Thymus (tissue), 11 donors: ENCODE results near the gene TAP2. TPM values are rescaled to one million over a fixed set of nuclear protein-coding genes. Genes with fewer than 3 reads are reported as not detected.
"Not testable (repeated sequence)": the region's sequence is repeated elsewhere in the genome, so short reads cannot be mapped to it uniquely, and the experiment has no call there.

ENCODE experiments used
- DNase-seq, 9 donors: peaks; one replicate each; pipeline ENCODE4 v3.0.0-alpha.2; 2013; ENCODE audit warnings: low spot score in 9 of 9, low read depth in 6 of 9, missing footprints in 1 of 9
- H3K27ac ChIP-seq, 2 donors: one replicate each; pipeline ENCODE4 v1.5.1; 2013; ENCODE audit warnings: control low read depth in 1 of 2, low read depth in 1 of 2, low read length in 1 of 2, mild to moderate bottlenecking in 1 of 2, moderate library complexity in 1 of 2
- H3K27me3 ChIP-seq, 2 donors: one replicate each; pipeline ENCODE4 v1.5.1; 2013; ENCODE audit warnings: low read length in 1 of 2; ENCODE audit not compliant: control insufficient read depth in 2 of 2, insufficient read depth in 1 of 2
- H3K36me3 ChIP-seq, 2 donors: one replicate each; pipeline ENCODE4 v1.5.1; 2013; ENCODE audit warnings: low read length in 1 of 2, mild to moderate bottlenecking in 1 of 2, moderate library complexity in 1 of 2; ENCODE audit not compliant: control insufficient read depth in 2 of 2, insufficient read depth in 2 of 2
- H3K4me1 ChIP-seq, 2 donors: one replicate each; pipeline ENCODE4 v1.5.1; 2013; ENCODE audit warnings: low read length in 2 of 2; ENCODE audit not compliant: control insufficient read depth in 2 of 2, insufficient read depth in 2 of 2
- H3K4me3 ChIP-seq, 2 donors: one replicate each; pipeline ENCODE4 v1.5.1; 2013; ENCODE audit warnings: low read length in 2 of 2, control low read depth in 1 of 2, mild to moderate bottlenecking in 1 of 2
- H3K9me3 ChIP-seq, 2 donors: one replicate each; pipeline ENCODE4 v1.5.1; 2013; ENCODE audit warnings: low read length in 1 of 2, mild to moderate bottlenecking in 1 of 2; ENCODE audit not compliant: control insufficient read depth in 2 of 2, insufficient read depth in 1 of 2
- WGBS: extraction: QIAGEN DNeasy Blood & Tissue Kit; methylation state at CpG from one replicate; pipeline ENCODE4 v1.1.7; 2013; 5-methylcytosine and 5-hydroxymethylcytosine counted together
- polyA plus RNA-seq: library from polyadenylated mRNA; stranded (reverse); fragments of 200-250 nt; gene quantifications from one replicate; pipeline ENCODE4 v1.2.3, GENCODE V29; 2013
- total RNA-seq: library from RNA; stranded (reverse); fragments of 120-200 nt; gene quantifications from one replicate; pipeline ENCODE4 v1.2.4, GENCODE V29; 2013
- donor health status: healthy.

The TAP2 gene
- total and polyA plus RNA-seq, 2 donors, result 29.7 to 39.8 TPM

GRCh38 chr6:32879691-32880090 is 41.2 kb upstream of the TAP2 start:
- H3K36me3 ChIP-seq, result no peaks in the 10 kb centered on the region
- no peaks in the 10 kb centered on the region for H3K9me3 ChIP-seq
- H3K4me3 ChIP-seq, result no peak overlapping the region
- no peak overlapping the region for H3K27ac ChIP-seq
- DNase-seq, result no peak
- H3K27me3 ChIP-seq, result peaks cover 0 to 43% of the 10 kb centered on the region in 2 donors
- H3K4me1 ChIP-seq, result no peaks in the 10 kb centered on the region
- 75% methylated on average over 35 of the region's 35 CpGs for WGBS

DNA sequence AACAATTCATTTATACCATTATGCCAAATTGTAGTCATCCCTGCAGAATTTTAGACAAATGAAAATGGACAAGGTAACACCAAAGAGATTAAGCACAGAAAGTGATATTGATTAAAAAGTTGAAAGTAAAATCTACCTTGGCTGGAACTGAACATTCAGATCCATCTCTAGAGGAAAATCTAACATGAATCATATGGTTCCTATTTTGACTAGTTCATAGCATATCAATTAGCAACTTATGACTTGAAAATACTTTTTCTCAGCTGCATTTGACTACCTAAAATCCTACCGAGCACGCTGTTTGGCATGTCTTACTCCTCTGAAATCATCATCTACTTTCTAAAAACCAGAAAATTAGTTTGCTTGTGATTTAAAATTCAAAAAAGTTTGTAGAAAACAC is 38.1 kb upstream of the TAP2 start:
- H3K27ac ChIP-seq, result no peak overlapping the region
- H3K27me3 ChIP-seq, result peaks cover 0 to 35% of the 10 kb centered on the region in 2 donors
- WGBS, result 99% methylated on average over 2 of the region's 2 CpGs
- H3K4me3 ChIP-seq, result no peak overlapping the region
- DNase-seq, result no peak
- no peaks in the 10 kb centered on the region for H3K36me3 ChIP-seq
- no peaks in the 10 kb centered on the region for H3K9me3 ChIP-seq
- H3K4me1 ChIP-seq, result no peaks in the 10 kb centered on the region

DNA sequence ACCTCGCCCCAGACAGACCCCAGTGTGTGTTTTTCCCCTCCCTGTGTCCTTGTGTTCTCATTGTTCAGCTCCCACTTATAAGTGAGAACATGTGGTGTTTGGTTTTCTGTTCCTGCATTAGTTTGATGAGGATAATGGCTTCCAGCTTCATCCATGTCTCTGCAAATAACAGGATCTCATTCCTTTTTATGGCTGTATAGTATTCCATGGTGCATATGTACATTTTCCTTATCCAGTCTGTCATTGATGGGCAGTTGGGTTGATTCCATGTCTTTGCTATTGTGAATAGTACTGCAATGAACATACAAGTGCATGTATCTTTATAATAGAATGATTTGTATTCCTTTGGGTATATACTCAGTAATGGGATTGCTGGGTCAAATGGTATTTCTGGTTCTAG is 35.4 kb upstream of the TAP2 start:
- H3K27ac ChIP-seq, DNase-seq, H3K36me3 ChIP-seq, H3K9me3 ChIP-seq, H3K4me1 ChIP-seq, H3K4me3 ChIP-seq: not testable (repeated sequence)
- WGBS, result 62% methylated on average over 1 of the region's 1 CpG
- H3K27me3 ChIP-seq, result peaks cover 0 to 19% of the 10 kb centered on the region in 2 donors

DNA sequence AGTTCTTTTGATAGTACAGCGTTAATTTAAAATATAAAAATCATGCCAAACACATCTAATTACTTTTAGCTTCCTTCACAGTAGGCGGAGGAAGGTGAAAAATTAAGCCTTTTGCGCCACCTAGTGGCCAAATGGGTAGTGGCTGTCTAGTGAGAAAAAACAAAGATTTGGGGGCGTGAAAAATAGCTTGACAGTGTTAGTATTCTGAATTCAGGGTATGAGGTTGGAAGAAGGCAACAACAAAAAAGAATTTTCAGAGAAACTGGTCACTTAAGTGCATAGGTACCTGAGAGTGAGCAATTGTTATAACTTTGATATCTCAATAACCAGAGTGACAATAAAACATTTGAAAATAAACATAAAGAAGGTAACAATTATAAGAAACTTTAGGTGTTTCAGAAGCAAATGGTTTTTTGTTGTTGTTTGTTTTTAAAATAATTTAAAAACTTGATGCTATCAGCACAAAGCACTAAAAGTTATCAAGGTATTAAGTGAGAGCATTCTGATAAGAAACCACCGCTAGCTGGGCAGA is 29.8 kb upstream of the TAP2 start:
- Histone ChIP-seq H3K36me3 (no peaks in the 10 kb centered on the region), H3K4me3 (no peak overlapping the region), H3K27me3 (peaks cover 0 to 9% of the 10 kb centered on the region in 2 donors), H3K4me1 (peaks cover 10 to 14% of the 10 kb centered on the region in 2 donors), H3K9me3 (no peaks in the 10 kb centered on the region), H3K27ac (no peak overlapping the region)
- 21% methylated on average over 5 of the region's 5 CpGs for WGBS
- DNase-seq, result peak in 8 of 9 donors; percentile 77 to 96 (median 92)

GRCh38 chr6:32867554-32868256 is 29.2 kb upstream of the TAP2 start:
- peak overlapping the region in 1 of 2 donors; percentile 86 for H3K27ac ChIP-seq

GRCh38 chr6:32867022-32867477 is 28.5 kb upstream of the TAP2 start:
- H3K27ac ChIP-seq, result peak overlapping the region; percentile 86 to 88
- WGBS, result 7% methylated on average over 3 of the region's 3 CpGs

More at GRCh38 chr6:32867554-32868256, 29.2 kb upstream of the TAP2 start:
- Histone ChIP-seq H3K4me1 (peaks cover 10 to 14% of the 10 kb centered on the region in 2 donors), H3K27me3 (peaks cover 0 to 9% of the 10 kb centered on the region in 2 donors), H3K9me3 (no peaks in the 10 kb centered on the region), H3K4me3 (no peak overlapping the region), H3K36me3 (no peaks in the 10 kb centered on the region)
- 80% methylated on average over 8 of the region's 8 CpGs for WGBS
- DNase-seq, result no peak

DNA sequence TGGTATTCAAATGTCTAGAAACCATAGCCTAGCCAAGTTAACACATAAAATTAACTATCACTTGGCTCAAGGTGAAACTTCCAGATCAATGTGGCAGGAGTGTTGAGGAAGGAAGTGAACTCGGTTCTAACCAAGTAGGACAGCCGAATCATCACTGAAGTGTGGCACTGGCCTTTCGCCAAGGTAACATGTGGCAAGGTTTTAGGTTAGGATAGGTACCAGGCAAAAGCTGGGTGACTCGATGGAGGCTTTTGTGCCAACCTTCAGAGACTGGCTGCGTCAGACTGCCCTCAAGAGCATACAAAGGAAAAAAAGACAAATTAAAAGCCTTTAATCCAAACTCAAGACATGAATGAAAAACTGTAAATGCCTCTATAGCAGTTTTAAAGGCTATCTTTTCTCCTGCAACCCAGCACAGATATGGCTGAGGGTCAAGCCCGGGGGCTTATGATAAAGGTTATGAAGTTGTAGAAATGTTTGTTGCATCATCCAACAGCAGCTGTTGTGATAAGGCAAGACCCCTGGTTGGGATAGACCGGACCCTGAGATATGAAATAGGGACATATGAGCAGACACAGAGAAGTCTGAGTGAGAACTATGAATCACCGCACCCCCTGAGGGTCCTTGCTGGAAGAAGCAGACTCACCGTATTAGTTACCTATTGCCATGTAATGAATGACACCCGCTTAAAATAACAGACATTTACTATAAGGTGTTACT is 27.3 kb upstream of the TAP2 start:
- Histone ChIP-seq H3K9me3 (no peaks in the 10 kb centered on the region), H3K4me3 (no peak overlapping the region), H3K4me1 (peaks cover 10 to 14% of the 10 kb centered on the region in 2 donors), H3K27me3 (peaks cover 0 to 9% of the 10 kb centered on the region in 2 donors), H3K27ac (peak overlapping the region in 1 of 2 donors; percentile 60), H3K36me3 (peaks cover 0 to 4% of the 10 kb centered on the region in 2 donors)
- DNase-seq, result no peak
- 78% methylated on average over 10 of the region's 10 CpGs for WGBS

More at GRCh38 chr6:32867022-32867477, 28.5 kb upstream of the TAP2 start:
- Histone ChIP-seq H3K27me3 (peaks cover 0 to 9% of the 10 kb centered on the region in 2 donors), H3K4me1 (peaks cover 10 to 14% of the 10 kb centered on the region in 2 donors), H3K36me3 (no peaks in the 10 kb centered on the region), H3K9me3 (no peaks in the 10 kb centered on the region), H3K4me3 (no peak overlapping the region)
- DNase-seq, result peak in 4 of 9 donors; percentile 53 to 78 (median 58)

GRCh38 chr6:32862725-32863124 is 24.2 kb upstream of the TAP2 start:
- Histone ChIP-seq H3K27ac (no peak overlapping the region), H3K9me3 (no peaks in the 10 kb centered on the region), H3K4me1 (peaks cover 10 to 11% of the 10 kb centered on the region in 2 donors), H3K4me3 (no peak overlapping the region), H3K36me3 (peaks cover 17 to 34% of the 10 kb centered on the region in 2 donors), H3K27me3 (no peaks in the 10 kb centered on the region)
- WGBS, result 97% methylated on average over 3 of the region's 3 CpGs
- DNase-seq, result no peak

DNA sequence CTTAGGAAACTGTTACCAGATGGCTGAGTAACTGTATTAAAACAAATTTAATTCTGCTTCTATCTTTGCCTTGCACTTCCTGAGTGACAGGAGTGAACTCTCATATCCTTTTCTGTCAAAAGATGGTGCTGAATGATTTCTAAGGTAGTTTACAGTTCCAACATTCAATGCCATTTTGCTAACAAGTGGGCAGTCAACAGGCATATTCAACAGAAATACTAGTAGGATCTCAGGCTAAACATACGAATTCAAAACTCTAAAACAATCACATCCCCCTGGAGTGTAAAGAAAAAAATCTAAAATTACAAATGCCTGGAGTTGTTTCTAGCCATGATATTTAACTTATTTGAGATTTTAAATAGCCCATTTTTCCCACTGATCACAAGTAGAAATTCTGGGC is 22.1 kb upstream of the TAP2 start:
- WGBS, result 93% methylated on average over 1 of the region's 1 CpG
- peaks cover 0 to 6% of the 10 kb centered on the region in 2 donors for H3K4me1 ChIP-seq

More for the DNA sequence above, 22.1 kb upstream of the TAP2 start:
- peaks cover 22 to 52% of the 10 kb centered on the region in 2 donors for H3K36me3 ChIP-seq
- DNase-seq, result no peak
- H3K27me3 ChIP-seq, result no peaks in the 10 kb centered on the region
- H3K27ac ChIP-seq, result peak overlapping the region in 1 of 2 donors; percentile 27
- H3K9me3 ChIP-seq, result no peaks in the 10 kb centered on the region
- H3K4me3 ChIP-seq, result no peak overlapping the region
